Neural progenitor cell (in vitro differentiated cells): ENCODE data around the gene IL20RA.

Experiments used
- CTCF ChIP-seq: fragments of 200-600 bp; sonication (generic); IDR thresholded peaks from 2 replicates; pipeline ENCODE4 v1.5.1; 2017; ENCODE audit warnings: antibody characterized with exemption, mild to moderate bottlenecking
- EZH2 ChIP-seq: fragments of 200-600 bp; sonication (generic); IDR thresholded peaks from 2 replicates; pipeline ENCODE4 v1.6.1; 2017; ENCODE audit warnings: antibody characterized with exemption, mild to moderate bottlenecking, moderate library complexity
- EZH2phosphoT487 ChIP-seq: fragments of 200-600 bp; sonication (generic); IDR thresholded peaks from 2 replicates; pipeline ENCODE4 v1.6.1; 2017; ENCODE audit warnings: antibody characterized with exemption

- TF ChIP-seq CTCF = no peak
- no peak for TF ChIP-seq EZH2phosphoT487
- TF ChIP-seq EZH2 = no peak
Measured at GRCh38 chr6:136961848-136962247, 82.9 kb downstream of the IL20RA start.
